HG02840 (cell line): ENCODE measurements around the gene XRCC4.

Experiments
- ATAC-seq: cut with Tn5 transposase; IDR thresholded peaks from one replicate; pipeline ENCODE4 v1.9.1; 2021; ENCODE audit warnings: mild to moderate bottlenecking, moderate library complexity, moderate number of reproducible peaks; ENCODE audit not compliant: unreplicated experiment, low FRiP score

The XRCC4 gene

DNA sequence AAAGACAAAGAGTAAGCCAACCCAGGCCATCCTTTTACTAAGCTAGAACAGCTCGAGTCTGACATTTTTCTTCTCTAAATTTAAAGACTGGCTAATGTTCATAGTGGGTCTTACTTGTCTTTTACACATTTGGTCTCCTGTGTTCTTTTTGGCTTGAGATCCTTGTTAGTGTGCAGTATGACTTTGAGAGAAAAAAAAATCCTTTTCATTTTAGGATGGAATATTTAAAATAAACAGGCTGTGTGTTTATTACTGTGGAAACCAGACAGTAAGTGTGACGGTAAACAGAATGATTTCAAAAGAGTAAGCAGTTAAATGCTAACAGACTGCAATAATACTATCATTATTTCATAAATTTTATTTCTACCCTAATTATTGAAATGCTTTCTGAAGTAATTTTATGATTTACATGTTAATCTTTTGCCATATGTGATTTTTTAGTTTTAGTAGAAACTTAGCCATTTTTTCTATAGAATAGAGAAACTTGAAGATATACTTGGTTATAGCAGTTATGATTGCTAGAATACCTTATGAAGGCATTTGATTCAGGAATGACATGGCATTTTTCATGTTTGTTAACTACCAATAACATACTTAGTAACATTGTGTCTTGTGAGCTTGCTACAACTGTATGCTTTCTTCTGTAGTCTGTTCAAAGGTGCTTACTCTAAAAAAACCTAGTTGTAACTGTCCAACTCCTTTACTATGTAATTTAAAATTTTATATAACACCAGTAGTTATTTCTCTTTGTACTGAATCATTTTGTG, 92.4 kb downstream of the XRCC4 start:
- no peak for ATAC-seq

DNA sequence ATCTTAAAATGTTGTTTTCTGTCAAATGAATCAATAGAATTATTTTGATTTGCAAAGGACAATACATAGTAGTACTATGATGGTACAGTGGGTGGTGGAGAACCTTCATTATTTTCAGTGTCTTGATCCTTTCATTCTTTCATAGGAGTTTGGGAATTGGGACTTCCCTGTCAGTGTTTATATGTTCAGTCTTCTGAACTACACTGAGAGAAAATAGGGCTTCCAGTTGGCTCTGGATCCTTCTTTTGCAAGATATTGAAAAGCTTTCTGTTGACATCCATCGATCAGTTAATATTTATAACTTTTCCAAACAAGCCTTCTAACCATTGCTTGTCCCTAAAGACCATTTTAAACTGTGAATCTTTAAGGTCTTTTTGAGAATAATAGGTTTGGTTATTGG, 94.7 kb downstream of the XRCC4 start:
- no peak for ATAC-seq

DNA sequence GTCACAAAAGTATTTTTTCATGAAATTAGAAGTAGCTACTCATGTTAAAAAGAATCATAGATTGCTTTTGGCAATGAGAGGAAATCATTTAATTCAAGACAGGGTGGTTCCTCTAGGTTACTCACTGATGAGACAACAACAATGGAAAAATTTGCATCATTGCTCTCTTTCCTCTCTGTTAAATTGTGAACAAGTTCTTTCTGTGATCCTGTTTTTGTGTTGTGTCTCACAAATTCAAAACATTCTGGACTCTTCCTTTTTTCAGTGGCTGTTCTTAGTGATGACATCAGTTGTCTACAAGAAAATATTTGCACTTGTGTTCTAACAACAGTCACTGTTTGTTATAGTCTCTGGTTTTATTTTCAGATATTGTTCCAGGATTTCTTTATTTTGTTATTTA, 95.3 kb downstream of the XRCC4 start:
- ATAC-seq: no peak

- ATAC-seq: no peak
Observed at GRCh38 chr5:83173826-83174225, 96.5 kb downstream of the XRCC4 start.

DNA sequence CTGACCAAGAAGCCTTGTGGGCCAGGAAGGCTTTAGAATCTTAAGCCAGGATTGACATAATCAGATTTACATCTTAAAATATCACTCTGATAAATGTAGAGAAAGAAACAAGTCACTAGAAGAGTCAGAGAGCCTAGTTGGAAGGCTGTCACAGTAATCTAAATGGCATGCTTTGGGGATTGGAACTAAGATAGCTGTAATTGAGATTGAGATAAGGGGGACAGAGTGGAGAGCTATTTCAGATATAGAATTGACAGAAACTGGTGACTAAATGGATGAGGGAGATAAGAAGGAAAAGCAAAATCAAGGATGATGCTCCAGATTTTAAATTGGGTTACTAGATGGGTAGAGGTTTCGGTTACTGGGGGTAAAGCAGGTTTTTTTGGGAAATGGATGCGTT, 100.5 kb downstream of the XRCC4 start:
- no peak for ATAC-seq

DNA sequence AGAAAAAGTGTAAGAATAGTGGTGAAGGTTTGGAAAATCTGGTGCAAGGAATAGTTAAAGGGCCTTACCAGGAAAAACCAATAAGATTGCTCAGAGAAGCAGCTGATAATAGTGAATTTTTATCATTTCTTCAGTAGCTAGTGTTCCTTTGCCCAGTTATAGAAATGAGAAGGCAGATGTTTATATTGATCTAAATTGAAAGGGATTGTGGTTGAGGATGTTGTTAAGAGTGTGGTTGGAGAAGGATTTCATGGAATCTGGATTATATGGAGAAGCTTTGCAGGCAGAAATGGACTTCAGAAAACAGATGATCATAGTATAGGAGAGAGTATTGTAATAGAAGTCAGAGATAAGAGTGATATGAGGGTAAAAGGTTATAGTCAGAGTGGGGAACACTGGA, 102.6 kb downstream of the XRCC4 start:
- no peak for ATAC-seq

DNA sequence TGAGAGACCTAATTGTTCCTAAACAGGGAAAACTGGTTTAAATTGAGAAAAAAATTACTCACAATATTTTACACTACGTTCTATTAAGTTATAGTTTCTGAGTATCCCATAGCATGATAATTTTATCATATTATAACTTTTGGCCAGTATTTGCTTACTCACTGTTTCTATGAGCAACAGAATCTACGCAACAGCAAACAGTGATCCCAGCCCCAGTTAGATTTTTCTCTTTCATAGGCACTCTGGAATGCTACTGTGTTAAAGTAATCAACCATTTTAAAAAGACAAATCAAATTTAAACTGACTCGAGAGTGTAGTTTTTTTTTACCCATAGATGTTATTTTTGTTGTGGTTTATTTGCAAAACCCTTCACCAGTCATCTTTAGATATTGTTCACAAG, 107.2 kb downstream of the XRCC4 start:
- ATAC-seq: no peak

DNA sequence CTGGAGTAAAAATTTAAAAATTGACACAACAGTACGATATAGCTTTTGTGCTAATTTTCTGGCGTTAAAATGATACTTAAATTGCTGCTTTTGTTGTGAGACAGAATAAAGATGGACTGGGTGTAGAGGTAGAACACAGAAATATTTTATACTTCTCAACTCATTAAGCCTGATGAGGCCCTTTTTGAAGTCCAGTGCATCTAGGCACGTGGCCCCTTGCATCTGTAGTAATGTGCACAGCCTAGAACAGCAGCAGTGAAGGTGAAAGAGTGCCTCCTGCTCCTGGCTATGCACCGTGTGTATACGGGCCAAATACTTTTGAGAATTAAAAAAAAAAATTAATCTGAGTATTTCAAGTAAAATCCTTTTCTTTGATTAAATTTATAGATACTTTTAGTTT, 115.6 kb downstream of the XRCC4 start:
- ATAC-seq: no peak

- ATAC-seq: no peak
Observed at GRCh38 chr5:83197326-83197967, 120.1 kb downstream of the XRCC4 start.

DNA sequence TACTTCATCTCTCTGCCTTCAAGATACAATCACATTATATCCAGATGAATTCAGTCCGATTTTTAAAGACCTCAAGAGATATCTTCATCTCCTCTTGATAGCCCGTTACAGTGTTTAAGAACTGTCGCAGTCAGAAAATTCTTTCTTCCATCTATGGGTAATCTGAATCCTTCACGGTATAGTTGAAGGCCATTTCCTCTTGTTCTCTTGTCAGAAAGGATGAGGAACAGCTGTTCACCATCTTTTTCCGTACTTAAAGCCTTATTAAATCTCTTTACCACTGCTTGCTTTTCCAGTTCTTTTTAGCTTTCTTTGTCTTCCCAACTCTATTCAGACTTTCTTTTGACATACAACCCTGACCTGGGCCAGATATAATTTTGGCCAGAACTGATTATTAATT, 121.8 kb downstream of the XRCC4 start:
- ATAC-seq: no peak

- ATAC-seq: no peak
Observed at GRCh38 chr5:83204651-83205050, 127.3 kb downstream of the XRCC4 start.

GRCh38 chr5:83209963-83210362, 132.6 kb downstream of the XRCC4 start:
- ATAC-seq: no peak

DNA sequence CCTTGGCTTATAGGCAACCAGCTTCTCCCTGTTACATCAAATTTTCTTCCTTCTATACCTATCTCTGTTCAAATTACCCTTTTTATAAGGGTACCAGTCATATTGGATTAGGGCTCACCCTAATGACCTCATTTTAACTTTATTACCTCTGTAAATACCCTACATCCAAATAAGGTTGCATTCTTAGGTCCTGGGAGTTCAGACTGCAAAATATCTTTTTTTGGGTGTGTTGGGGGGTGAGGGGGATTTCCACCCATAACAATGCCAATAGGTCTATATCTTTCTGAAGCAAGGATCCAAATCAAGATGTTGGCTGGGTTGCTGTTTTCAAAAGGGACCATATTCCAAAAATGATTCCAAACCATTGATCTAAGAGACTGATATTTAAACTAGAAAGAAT, 141.7 kb downstream of the XRCC4 start:
- ATAC-seq: no peak

GRCh38 chr5:83219495-83219894, 142.1 kb downstream of the XRCC4 start:
- ATAC-seq: no peak

DNA sequence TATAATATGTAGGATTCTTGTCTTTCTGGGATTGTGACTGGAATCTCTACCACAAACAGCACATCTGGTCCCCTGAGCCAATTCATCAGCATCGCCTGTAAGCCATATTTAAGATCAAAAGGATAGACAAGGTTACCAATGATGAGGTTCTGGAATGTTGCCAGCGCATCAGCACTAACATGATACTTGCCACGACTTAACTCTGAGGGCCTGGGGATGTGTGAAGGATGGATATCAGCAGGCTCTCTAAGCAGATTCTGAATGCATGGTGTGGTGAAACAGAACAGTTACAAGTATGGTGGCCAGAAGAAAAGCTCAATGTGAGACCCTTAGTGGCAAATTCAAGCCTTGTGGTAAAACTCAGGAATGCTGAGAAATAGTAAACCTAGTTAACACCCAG, 143.0 kb downstream of the XRCC4 start:
- ATAC-seq: no peak

GRCh38 chr5:83222906-83223305, 145.6 kb downstream of the XRCC4 start:
- ATAC-seq: no peak

DNA sequence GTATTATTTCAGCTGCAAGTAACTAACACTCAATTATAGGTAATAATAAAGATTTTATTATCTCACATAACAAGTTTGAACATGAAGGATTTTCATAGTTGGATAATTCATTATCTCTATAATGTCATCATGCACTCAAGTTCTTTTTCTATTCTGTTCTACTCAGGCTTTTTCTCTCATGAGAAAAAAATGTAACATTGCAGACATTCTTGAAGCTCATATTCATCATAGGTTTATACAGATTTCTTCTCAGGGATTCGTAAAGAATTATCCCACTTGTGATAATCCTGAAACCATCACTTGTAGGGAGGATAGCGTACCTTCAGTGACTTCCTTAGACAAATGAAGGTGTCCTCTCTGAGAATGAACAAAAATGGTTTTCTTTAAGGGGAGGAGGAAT, 150.3 kb downstream of the XRCC4 start:
- ATAC-seq: no peak

DNA sequence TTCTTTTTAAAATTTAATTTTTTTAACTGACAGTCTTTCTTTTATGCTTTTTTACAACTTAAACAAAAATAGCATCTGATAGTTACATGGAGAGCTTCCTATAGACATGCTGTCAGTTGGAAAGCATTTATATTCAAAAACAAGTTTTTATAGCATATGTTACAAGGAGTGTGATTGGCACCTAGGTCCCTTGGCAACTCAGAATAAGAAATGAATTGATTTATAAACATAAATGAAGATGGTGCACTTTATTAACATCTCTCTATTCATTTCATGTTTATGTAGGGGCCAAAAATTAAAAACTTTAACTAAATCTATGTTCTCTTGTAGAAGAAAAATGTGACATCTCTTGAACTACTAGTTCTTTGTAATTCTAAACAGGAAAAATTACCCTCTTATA, 153.2 kb downstream of the XRCC4 start:
- no peak for ATAC-seq

DNA sequence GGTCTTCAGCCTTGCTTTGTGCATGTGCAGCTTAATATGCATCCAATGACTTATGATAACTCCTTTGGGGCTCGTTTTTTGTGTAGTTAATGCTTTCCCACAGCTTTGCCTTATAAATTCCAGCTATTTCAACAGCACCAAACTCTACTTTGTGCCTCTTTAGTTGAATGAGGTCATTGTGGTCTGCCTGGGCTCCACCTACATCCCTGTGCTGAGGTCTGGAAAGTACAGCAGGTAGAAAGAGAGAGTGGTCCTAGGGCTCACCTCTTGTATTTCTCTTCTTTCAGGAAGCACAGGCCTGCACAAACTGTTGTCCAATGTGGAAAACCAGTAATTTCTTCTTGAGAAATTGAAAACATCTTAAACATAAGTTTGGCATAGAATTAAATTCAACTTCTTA, 167.2 kb downstream of the XRCC4 start:
- ATAC-seq: no peak

- ATAC-seq: no peak
Observed at GRCh38 chr5:83245037-83245436, 167.7 kb downstream of the XRCC4 start.

DNA sequence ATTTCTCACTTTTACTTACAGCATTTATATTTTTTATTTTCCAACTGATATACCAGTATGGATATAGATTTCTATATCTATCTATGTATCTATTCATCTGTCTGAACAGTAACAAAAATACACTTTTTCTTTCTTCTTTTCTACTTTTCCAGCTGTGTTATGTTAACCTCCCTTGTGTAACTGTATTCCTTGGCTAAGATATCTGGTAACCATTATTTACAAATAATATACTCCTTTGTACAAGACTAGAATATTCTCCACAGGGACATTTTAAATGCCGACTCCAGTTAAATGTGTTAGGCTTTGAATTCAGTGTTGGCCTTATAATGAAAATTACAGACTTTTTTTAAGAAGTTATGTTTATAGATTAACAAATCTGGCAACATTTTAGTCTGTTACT, 168.7 kb downstream of the XRCC4 start:
- ATAC-seq: no peak

DNA sequence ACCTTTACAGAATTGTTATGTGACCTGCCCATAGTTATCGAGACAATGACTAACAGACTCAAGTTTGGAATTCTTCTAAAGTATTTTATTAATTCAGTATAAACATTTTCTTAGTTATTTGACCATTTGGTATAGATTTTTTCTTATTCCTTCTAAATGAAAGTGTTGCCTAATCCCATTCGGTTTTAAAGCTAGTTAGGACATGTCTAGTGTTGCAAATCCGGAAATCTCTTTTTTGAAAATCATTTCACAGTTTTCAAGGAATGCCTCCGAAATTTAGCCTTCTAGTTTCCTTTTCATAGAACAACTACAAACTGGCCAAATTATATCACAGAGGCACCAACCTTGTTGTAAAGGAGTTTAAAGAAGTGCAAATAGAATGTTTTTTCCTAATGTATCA, 171.8 kb downstream of the XRCC4 start:
- ATAC-seq: no peak
